Neural progenitor cell (in vitro differentiated cells): ENCODE measurements around the gene SMPD4.
"Not testable (repeated sequence)": the region's sequence is repeated elsewhere in the genome, so short reads cannot be mapped to it uniquely, and the experiment has no call there.

Experiments
- CTCF ChIP-seq: fragments of 200-600 bp; sonication (generic); IDR thresholded peaks from 2 replicates; pipeline ENCODE4 v1.5.1; 2017; ENCODE audit warnings: antibody characterized with exemption, mild to moderate bottlenecking
- EZH2 ChIP-seq: fragments of 200-600 bp; sonication (generic); IDR thresholded peaks from 2 replicates; pipeline ENCODE4 v1.6.1; 2017; ENCODE audit warnings: antibody characterized with exemption, mild to moderate bottlenecking, moderate library complexity
- EZH2phosphoT487 ChIP-seq: fragments of 200-600 bp; sonication (generic); IDR thresholded peaks from 2 replicates; pipeline ENCODE4 v1.6.1; 2017; ENCODE audit warnings: antibody characterized with exemption

GRCh38 chr2:130166611-130167010, 14.8 kb downstream of the SMPD4 start:
- not testable (repeated sequence) for TF ChIP-seq EZH2, CTCF, EZH2phosphoT487
